Psoas muscle (tissue), 8 donors: ENCODE data around the gene TMED10. TPM values are rescaled to one million over a fixed set of nuclear protein-coding genes. Genes with fewer than 3 reads are reported as not detected.

Experiments
- ATAC-seq, 4 donors: fragments of 200-7000 bp; cut with Tn5 transposase; one replicate each; pipeline ENCODE4 v1.9.1; 2020; ENCODE audit warnings: moderate library complexity in 3 of 4, mild to moderate bottlenecking in 2 of 4
- DNase-seq, 2 donors: peaks; one replicate each; pipeline ENCODE4 v3.0.0-alpha.2; 2020
- H3K27ac ChIP-seq: fragments of 200-600 bp; one replicate; pipeline ENCODE4 v1.8.0; 2022
- H3K27me3 ChIP-seq, 3 donors: fragments of 200-600 bp in 1 of 3; one replicate each; pipeline versions ENCODE4 v1.6.1 to v1.8.0; 2013 to 2022; ENCODE audit warnings: low read length in 2 of 3, mild to moderate bottlenecking in 2 of 3, moderate library complexity in 1 of 3; ENCODE audit not compliant: insufficient read depth in 3 of 3
- H3K36me3 ChIP-seq, 2 donors: fragments of 200-600 bp in 1 of 2; one replicate each; pipeline versions ENCODE4 v1.6.1 to v1.8.0; 2013 to 2022; ENCODE audit warnings: low read depth in 1 of 2, mild to moderate bottlenecking in 1 of 2, moderate library complexity in 1 of 2; ENCODE audit not compliant: insufficient read depth in 1 of 2
- H3K4me1 ChIP-seq: fragments of 200-600 bp; one replicate; pipeline ENCODE4 v1.8.0; 2022
- H3K4me3 ChIP-seq: fragments of 200-600 bp; one replicate; pipeline ENCODE4 v1.8.0; 2022; ENCODE audit warnings: mild to moderate bottlenecking
- H3K9me3 ChIP-seq: fragments of 200-600 bp; one replicate; pipeline ENCODE4 v1.8.0; 2022
- CTCF ChIP-seq: fragments of 200-600 bp; IDR thresholded peaks from one replicate; pipeline ENCODE4 v1.8.0; 2022; ENCODE audit warnings: antibody characterized with exemption
- WGBS, 3 donors: extraction: QIAGEN DNeasy Blood & Tissue Kit; methylation state at CpG; one replicate each; pipeline versions ENCODE4 v1.1.6 to v1.1.7; 2013; 5-methylcytosine and 5-hydroxymethylcytosine counted together
- intact Hi-C, 2 donors: fragments of 100-400 bp; cut with DNase I; formaldehyde crosslinking; loops; one replicate each; pipeline versions ENCODE4 v1.11.0 to v1.14.2; 2022
- polyA plus RNA-seq, 3 donors: library from polyadenylated mRNA; stranded (reverse); fragments of 200-250 nt; gene quantifications; one replicate each; pipeline ENCODE4 v1.2.3, GENCODE V29; 2013
- total RNA-seq, 4 donors: library from RNA; stranded (reverse); fragmentation: NEBNext Ultra II Directional in 2 of 4; extraction: Animal tissue kit (Norgen Biotek cat#: 25700) in 2 of 4; gene quantifications; one replicate each; pipeline versions ENCODE4 v1.2.1 to v1.2.4, GENCODE V29; 2021 to 2023
- donor health status: healthy with polysubstance abuse.
- donor health status: DM: no; HTN: no; CAD: no; lungs with moderate emphysema.
- donor health status: Bipolar disorder and iron deficiency.
- donor health status: healthy.
- donor health status: DM: yes; HTN: yes; CAD: no.
- donor health status: DM: no; HTN: no; CAD: no.
- donor health status: DM: no; HTN: no; CAD: no.
- donor health status: DM: yes; HTN: yes; CAD: no.

TMED10 gene
- total and polyA plus RNA-seq, 7 donors: 88.2 to 255 (median 146) TPM

- peaks cover 67% of the 10 kb centered on the region for H3K4me1 ChIP-seq
Observed at GRCh38 chr14:75163677-75164076, 12.7 kb downstream of the TMED10 start.

GRCh38 chr14:75162631-75163030 lies 13.8 kb downstream of the TMED10 start:
- 84 to 89% (median 89%) methylated on average over 3 of the region's 3 CpGs for WGBS, 3 donors
- intact Hi-C loops: no loop called here
- peaks cover 57% of the 10 kb centered on the region for H3K4me1 ChIP-seq

More at GRCh38 chr14:75163677-75164076, 12.7 kb downstream of the TMED10 start:
- H3K27me3 ChIP-seq: no peaks in the 10 kb centered on the region
- H3K36me3 ChIP-seq: no peaks in the 10 kb centered on the region
- 90 to 93% (median 92%) methylated on average over 2 of the region's 2 CpGs for WGBS, 3 donors
- H3K9me3 ChIP-seq: no peaks in the 10 kb centered on the region
- DNase-seq (no peak), ATAC-seq (no peak)
- intact Hi-C loops: no loop called here
- TF ChIP-seq CTCF: no peak
- H3K4me3 ChIP-seq: no peak overlapping the region
- H3K27ac ChIP-seq: no peak overlapping the region

GRCh38 chr14:75158843-75159614 lies 17.4 kb downstream of the TMED10 start:
- Histone ChIP-seq H3K4me1 (peaks cover 37% of the 10 kb centered on the region), H3K27me3 (no peaks in the 10 kb centered on the region), H3K36me3 (no peaks in the 10 kb centered on the region), H3K9me3 (no peaks in the 10 kb centered on the region), H3K4me3 (no peak overlapping the region), H3K27ac (no peak overlapping the region)
- intact Hi-C loops: no loop called here
- DNase-seq (no peak), ATAC-seq (peak in 3 of 4 donors; percentile 39 to 58 (median 55))
- no peak for TF ChIP-seq CTCF
- WGBS, 3 donors: 96 to 97% (median 97%) methylated on average over 6 of the region's 6 CpGs

More at GRCh38 chr14:75162631-75163030, 13.8 kb downstream of the TMED10 start:
- H3K36me3 ChIP-seq: no peaks in the 10 kb centered on the region
- no peaks in the 10 kb centered on the region for H3K27me3 ChIP-seq
- no peak for TF ChIP-seq CTCF
- H3K9me3 ChIP-seq: no peaks in the 10 kb centered on the region
- ATAC-seq (no peak), DNase-seq (no peak)
- no peak overlapping the region for H3K27ac ChIP-seq
- H3K4me3 ChIP-seq: no peak overlapping the region

- peaks cover 35% of the 10 kb centered on the region for H3K4me1 ChIP-seq
- no peak for TF ChIP-seq CTCF
- no peak overlapping the region for H3K4me3 ChIP-seq
- WGBS, 3 donors: 90 to 95% (median 92%) methylated on average over 3 of the region's 3 CpGs
- ATAC-seq (no peak), DNase-seq (no peak)
- intact Hi-C loops: no loop called here
- no peaks in the 10 kb centered on the region for H3K27me3 ChIP-seq
- no peak overlapping the region for H3K27ac ChIP-seq
- H3K9me3 ChIP-seq: no peaks in the 10 kb centered on the region
- peaks cover 0 to 4% of the 10 kb centered on the region in 2 donors for H3K36me3 ChIP-seq
Observed at GRCh38 chr14:75156901-75157300, 19.5 kb downstream of the TMED10 start.

GRCh38 chr14:75156111-75156510 lies 20.3 kb downstream of the TMED10 start:
- DNase-seq (no peak), ATAC-seq (no peak)
- H3K27ac ChIP-seq: no peak overlapping the region
- WGBS, 3 donors: 97 to 100% (median 99%) methylated on average over 1 of the region's 1 CpG
- H3K9me3 ChIP-seq: no peaks in the 10 kb centered on the region
- H3K4me1 ChIP-seq: peaks cover 34% of the 10 kb centered on the region
- intact Hi-C loops: no loop called here
- no peaks in the 10 kb centered on the region for H3K27me3 ChIP-seq
- peaks cover 0 to 11% of the 10 kb centered on the region in 2 donors for H3K36me3 ChIP-seq
- no peak for TF ChIP-seq CTCF
- no peak overlapping the region for H3K4me3 ChIP-seq
